ENCODE results near the gene CREB3L2.
"Not testable (repeated sequence)": the region's sequence is repeated elsewhere in the genome, so short reads cannot be mapped to it uniquely, and the experiment has no call there.

The CREB3L2 gene

DNA sequence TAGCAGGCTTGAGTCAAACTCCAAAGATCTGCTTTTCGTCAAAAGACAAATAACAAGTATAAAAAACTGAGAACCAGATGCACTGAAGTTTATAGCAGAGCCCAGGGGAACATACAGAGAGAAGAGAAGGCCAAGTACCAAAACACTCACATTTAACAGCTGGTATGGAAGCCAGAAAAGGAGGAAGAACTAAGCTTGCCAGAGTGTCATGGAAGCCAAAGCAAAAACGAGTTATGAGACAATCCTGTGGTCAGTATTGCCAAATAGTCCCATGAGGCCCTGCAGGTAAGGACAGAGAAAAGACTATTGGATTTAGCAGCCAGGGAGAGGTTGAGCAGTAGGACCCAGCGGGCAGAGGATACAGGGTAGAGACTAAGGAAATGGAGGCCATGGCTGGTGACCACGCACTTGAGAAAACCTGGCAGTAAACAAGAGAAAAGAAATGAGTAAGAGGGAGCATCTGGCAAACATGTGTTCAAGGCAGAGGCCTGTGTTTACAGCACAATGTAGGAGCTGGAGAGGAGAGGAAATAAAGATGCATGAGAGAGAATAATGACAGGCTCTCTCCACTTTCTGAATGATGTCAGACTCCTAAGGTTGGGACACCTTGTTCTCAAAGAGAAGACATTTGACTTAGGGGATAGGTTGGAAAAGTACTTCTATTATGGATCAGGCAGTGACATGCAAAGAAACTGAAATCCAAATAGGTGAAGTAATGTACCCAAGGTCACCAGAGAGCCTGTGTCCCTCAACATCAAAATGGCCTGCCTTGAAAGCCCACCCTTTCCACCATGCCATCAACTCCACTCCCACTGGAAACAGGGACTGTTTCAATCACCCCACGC is 9.1 kb downstream of the CREB3L2 start:
- peak in 1 of 42 donors; percentile 33 for DNase-seq

DNA sequence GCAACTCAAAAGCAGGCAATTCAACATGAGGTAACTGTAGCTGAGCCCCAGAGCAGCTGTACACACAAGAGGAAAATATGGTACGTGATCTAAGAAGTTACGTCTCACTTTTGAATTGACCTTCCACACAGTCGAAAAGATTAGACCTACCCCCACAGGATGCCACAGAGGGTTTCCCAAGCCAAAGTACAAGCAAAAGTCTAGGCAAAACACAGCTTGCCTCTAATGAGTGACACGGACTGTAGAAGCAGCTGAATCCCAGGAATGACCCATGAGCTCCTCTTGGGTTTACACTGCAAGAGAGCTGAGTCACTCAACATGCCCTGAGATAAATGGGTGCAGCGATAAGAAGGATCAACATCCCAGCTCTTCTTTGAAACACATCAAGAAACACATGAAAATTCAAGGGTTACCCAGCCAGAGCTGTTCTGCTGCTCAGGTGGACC is 9.8 kb downstream of the CREB3L2 start:
- intact Hi-C loops (cut with DNase I) = no loop called here
- DNase-seq = peak in 1 of 42 donors; percentile 22

More for the DNA sequence above, 9.1 kb downstream of the CREB3L2 start:
- intact Hi-C loops (cut with DNase I) = no loop called here

DNA sequence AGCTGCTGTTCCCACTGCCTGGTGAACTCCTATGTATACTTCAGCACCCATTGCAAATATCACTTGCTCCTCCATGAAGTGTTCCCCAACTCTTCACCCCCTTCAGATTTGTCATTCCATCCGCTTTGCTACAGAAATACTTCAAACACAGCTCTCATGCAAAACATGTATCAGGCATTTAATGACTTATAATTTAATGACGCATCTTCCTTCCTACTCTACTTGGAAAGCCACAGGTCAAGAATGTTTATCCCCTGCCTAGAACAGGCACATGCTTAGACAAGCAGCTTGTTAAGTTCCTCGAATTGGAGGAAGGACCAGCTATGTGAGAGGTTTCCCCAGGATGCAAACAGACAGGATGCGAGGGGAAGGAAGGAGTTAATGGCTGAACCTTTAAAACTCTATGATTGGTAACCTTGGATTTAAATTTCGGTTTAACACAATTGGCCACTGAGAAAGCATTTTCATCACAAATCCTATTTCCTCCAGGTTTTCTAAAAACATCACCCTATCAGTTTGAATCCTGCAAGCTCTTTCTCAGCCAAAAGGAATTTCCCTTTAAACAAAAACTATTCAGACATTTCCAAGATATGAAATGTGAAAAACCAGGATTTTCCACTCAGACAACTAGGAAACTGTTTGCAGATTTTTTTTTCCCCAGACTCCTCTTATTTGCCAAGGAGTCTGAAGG is 11.5 kb downstream of the CREB3L2 start:
- intact Hi-C loops (cut with DNase I) = no loop called here
- DNase-seq = no peak

DNA sequence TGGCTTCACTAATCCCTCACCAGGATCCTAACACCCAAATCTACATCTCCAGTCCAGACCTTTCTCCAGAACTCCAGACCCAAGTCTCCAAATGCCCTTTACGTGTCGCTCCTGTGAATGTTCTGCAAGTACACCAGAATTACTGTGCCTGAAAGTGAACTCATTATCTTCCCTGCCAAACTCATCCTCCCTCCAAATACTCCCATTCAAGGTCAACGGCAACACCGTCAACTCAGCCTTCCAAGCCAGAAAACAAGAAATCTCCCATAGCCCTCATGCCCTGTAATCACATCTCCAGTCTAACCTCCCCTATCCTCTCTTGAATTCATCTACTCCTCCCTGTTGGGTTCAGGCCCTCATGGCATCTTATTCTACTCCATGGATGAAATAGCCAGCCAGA is 12.3 kb downstream of the CREB3L2 start:
- intact Hi-C loops (cut with DNase I) = no loop called here
- DNase-seq = no peak

DNA sequence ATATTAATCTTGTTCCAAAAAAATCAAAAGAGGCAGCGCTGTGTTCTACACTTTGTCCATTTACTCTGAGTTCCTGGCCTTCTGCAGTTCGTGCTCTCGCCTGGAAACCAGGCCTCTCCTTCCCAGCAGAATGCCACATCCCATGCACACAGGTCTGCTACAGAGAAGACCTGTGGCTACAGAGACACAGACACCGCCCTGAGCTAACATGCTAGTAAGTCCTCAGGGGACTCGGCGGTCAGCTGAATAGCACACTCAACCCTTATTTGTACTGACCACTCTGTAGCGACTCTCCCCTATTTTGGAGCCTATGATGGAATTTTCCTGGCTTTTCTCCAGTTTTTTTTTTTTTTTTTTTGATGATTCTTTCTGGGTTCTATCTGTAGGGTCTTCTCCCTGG is 12.8 kb downstream of the CREB3L2 start:
- no peak for DNase-seq
- intact Hi-C loops (cut with DNase I) = no loop called here

DNA sequence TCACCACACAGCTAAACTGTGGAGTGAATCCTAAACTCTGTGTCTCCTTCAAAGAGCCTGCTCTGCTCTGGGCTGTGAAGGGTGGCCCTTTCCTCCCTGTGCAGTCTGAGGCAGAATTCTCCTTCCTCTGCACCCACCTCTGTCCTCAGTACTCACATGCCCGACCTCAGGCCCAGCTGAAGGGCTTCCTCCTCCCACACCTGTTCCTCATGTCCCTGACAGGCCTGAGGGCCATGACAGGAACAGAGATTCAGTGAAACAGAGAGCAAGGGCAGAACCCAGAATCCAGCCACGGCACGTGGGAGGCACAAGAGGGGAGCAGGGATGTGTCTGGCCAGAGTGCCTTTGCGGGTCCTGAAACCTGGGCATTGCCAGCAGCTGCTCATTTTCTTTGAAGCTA is 13.9 kb downstream of the CREB3L2 start:
- intact Hi-C loops (cut with DNase I) = no loop called here
- DNase-seq = no peak

DNA sequence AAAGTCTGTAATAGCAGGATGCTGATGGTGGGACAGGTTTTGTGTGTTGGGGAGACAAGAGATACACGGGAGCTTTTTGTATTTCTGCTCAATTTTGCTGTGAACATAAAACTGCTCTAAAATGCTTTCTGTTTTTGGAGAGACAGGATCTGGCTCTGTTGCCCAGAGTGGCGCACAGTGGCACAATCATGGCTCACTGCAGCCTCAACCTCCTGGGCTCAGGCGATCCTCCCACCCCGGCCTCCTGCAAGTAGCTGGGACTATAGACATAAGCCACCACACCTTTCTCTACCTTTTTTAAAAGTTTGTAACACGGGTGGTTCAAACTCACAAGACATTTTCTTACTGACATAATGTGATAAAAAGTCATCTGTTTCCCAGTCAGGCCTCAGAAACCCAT is 14.3 kb downstream of the CREB3L2 start:
- intact Hi-C loops (cut with DNase I) = no loop called here

DNA sequence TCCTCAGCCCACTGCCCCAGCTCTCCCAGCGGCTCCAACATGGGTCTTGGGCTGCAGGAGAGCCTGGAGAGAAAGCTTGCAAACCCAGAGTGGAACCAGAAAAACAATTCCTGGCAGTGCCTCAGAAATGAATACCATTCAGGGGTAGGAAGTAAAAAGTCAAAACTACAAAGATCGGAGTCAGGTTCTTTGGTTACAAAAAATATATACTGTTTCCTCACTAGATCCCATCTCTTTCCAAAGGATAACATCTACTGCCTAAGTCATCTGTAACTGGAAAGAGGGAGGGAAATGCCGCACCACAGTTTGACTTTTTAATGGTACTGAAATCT is 14.9 kb downstream of the CREB3L2 start:
- no peak for DNase-seq

More for the DNA sequence above, 14.3 kb downstream of the CREB3L2 start:
- DNase-seq = no peak

DNA sequence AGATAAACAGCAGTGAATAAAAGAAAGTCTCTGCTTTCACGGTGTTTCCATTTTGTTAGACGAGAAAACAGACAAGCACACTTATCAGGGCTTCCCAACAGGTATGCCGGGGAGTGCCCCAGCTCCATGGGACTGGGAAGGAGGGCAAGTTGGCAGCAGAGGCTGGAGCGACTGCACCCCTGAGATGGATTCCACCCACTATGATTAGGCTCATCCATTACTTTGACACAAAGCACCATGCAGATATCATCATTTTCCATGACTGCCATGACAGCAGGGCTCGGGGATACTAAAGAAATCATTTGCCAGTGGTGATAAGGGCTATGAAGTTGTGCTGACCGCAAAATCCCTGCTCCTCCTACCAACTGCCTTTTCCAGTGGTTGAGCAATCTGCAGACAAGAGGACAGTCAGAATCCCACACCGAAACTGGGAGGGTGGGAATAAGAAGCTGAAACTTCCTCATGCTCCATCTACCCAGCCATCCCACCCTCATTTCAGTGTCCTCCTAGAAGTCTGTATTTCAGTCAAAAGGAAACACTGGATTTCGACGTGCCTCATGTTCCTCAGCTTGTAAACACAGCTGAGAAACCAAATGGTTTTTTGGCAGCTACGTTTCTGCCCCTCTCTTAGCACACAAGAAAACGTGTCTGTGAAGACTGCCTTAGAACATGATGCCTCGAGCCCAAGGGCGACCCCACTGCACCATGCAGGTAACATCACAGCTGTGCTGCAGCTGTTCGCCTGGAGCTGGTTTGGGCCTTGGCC is 15.5 kb downstream of the CREB3L2 start:
- intact Hi-C loops (cut with DNase I) = no loop called here
- DNase-seq = no peak

More for the DNA sequence above, 14.9 kb downstream of the CREB3L2 start:
- intact Hi-C loops (cut with DNase I) = no loop called here

DNA sequence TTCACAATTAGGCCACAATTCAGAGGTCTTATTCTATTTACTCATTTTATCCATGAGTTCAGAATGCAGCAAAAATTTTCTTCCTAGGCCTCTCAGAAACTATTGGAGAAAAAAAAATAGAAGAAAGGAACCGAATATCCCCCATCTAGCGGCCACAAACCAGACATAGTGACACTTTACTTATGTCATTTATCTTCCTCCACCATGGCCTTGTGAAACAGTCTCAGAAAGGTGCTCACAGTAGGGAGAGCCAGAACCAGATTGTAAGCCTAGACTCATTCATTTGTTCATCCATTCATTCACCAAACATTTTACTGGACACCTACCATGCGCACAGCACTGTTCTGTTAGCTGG is 16.0 kb downstream of the CREB3L2 start:
- no peak for DNase-seq
- intact Hi-C loops (cut with DNase I) = no loop called here

- intact Hi-C loops (cut with DNase I) = no loop called here
- no peak for DNase-seq
These were observed 16.5 kb downstream of the CREB3L2 start for GRCh38 chr7:137985253-137985896.

GRCh38 chr7:137984181-137985041 is 17.5 kb downstream of the CREB3L2 start:
- intact Hi-C loops (cut with DNase I) = no loop called here
- no peak for DNase-seq

- intact Hi-C loops (cut with DNase I) = no loop called here
- peak in 37 of 42 donors; percentile 15 to 81 (median 53) for DNase-seq
These were observed 18.4 kb downstream of the CREB3L2 start for GRCh38 chr7:137983323-137984008.

DNA sequence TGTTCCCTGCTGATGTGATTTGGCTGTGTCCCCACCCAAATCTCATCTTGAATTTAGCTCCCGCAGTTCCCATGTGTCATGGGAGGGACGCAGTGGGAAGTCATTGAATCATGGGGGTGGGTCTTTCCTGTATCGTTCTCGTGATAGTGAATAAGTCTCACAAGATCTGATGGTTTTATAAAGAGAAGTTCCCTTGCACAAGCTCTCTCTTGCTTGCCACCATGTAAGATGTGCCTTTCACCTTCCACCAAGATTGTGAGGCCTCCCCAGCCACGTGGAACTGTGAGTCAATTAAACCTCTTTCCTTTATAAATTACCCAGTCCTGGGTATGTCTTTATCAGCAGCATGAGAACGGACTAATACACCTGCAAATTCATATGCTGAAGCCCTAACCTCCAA is 19.5 kb downstream of the CREB3L2 start:
- DNase-seq; intact Hi-C loops (cut with DNase I): not testable (repeated sequence)

DNA sequence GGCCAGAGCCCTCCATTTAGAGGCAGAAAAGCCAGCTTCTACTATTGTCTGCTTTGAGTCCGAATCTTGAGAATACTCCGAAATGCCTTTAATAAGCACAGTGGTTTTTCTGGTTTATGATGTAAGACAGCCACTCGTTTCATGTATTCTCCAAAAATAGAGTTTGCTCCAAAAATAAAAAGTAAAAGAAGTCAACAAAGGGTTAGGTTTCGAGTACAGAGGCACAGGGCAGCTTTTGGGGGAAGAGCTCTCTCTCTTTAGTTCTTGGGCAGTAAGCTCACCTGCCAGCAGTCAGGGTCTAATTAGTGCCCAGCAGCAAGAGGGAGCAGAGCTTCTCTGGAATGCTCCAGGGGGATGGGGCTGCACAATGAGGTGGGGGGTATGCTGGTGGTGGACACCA is 20.2 kb downstream of the CREB3L2 start:
- DNase-seq = no peak

GRCh38 chr7:137981175-137981574 is 20.7 kb downstream of the CREB3L2 start:
- no peak for DNase-seq
- intact Hi-C loops (cut with DNase I) = no loop called here

More for the DNA sequence above, 20.2 kb downstream of the CREB3L2 start:
- intact Hi-C loops (cut with DNase I) = no loop called here

- DNase-seq = no peak
- intact Hi-C loops (cut with DNase I) = no loop called here
These were observed 21.6 kb downstream of the CREB3L2 start for GRCh38 chr7:137980308-137980707.

Data from head of caudate nucleus (tissue), 42 donors.